Neural cell (in vitro differentiated cells): ENCODE measurements around the gene GCNT4.

Source experiments
- CTCF ChIP-seq: fragments of 450-650 bp; IDR thresholded peaks from 2 replicates; pipeline ENCODE4 v1.5.1; 2014; ENCODE audit warnings: antibody characterized with exemption, mild to moderate bottlenecking, moderate library complexity; ENCODE audit not compliant: poor library complexity, severe bottlenecking
- EZH2 ChIP-seq: fragments of 200-600, 300-800 bp; shearing (Covaris generic), sonication (generic); IDR thresholded peaks from 2 replicates; pipeline ENCODE4 v1.6.1; 2014; ENCODE audit warnings: antibody characterized with exemption, low read length, borderline replicate concordance, mild to moderate bottlenecking; ENCODE audit not compliant: insufficient read depth, poor library complexity, severe bottlenecking
- TAF1 ChIP-seq: IDR thresholded peaks from 2 replicates; pipeline ENCODE4 v1.6.1; 2012; ENCODE audit warnings: low read depth

- TF ChIP-seq CTCF: no peak
- TF ChIP-seq TAF1: no peak
- no peak for TF ChIP-seq EZH2
These were observed 7.3 kb downstream of the GCNT4 start for GRCh38 chr5:75045071-75045470.
